ENCODE data around the gene PPP1R16B.

PPP1R16B gene

DNA sequence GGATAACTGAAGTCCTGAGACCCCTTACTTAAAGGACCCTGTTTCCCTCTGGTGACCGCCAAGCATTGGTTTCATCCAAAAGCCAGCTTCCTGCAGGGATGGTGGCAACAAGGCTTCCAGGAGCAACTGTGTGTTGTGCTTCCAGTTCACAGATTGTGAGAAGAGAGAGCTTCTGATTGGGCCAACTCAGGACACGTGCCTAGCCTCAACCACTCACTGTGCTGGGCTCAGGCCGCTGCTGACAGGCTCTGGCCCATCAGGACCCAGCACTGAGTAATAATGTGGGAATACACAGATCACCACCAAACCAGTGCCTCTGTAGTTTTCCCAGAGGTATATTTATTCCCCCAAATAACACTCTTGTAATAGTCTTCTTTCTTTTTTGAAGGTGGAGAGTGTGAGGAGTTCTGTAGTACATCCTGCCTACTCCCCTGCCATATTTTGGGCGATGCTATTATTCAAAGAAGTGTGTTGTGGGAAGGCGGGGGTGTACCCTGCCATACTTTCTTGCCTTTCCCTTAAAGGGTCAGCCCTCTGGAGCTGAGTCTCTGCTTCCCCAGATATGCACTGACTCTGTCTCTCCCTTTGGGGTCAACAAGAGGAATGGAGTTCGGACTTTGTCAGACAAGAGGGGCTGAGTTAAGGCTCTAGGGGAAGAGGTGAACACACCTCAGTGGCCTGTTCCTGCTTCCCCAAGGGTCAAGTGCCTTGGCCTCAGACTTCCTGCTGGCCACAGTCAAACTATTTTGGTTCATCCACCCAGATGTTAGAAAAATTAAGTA is 23.2 kb downstream of the PPP1R16B start:
- no peak for DNase-seq

DNA sequence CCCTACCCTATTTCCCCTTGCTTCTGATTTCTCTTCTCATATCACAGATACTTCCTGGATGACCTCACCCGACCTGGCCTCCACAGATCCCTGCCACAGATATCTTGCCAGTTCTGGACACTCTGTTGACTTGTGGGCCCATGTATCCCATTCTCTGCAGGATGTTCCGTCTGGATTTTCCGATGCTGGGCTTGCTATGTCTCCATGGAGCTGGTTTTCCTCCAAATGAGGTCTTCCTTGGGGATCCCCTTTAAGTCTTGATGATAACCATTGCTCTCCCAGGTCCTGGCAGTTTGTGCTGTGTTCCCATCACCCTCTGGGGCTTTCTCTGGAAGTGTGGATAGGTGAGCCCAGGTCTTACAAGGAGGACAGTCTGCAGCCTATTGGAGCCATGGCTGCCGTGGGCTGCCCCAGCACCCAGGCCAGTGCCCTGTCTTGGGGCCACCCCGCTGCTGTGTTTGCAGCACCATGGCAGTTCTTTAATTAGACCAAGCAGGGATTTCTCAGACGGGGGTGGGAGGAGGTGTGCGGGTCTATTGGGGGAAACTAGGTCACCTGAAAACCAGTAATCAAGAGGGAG is 23.9 kb downstream of the PPP1R16B start:
- DNase-seq, result no peak

DNA sequence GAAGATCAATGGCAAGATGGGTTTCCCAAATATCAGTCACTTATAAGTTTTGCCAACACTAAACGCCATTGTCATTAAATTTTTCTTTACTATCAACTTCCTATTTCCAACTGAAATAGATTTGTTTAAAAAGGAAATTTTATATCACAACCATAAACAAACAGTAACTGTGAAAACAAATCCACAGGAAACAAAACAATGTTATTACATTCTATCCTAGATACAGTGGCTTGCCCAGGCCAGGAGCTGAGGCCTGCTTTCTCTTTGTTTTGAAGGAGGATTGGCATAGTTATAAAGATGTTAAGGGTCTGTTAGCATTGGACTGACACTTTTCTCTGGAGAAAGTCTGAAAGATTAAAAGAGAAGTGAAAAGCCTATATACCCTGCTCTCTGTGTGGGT is 24.9 kb downstream of the PPP1R16B start:
- DNase-seq, result no peak

DNA sequence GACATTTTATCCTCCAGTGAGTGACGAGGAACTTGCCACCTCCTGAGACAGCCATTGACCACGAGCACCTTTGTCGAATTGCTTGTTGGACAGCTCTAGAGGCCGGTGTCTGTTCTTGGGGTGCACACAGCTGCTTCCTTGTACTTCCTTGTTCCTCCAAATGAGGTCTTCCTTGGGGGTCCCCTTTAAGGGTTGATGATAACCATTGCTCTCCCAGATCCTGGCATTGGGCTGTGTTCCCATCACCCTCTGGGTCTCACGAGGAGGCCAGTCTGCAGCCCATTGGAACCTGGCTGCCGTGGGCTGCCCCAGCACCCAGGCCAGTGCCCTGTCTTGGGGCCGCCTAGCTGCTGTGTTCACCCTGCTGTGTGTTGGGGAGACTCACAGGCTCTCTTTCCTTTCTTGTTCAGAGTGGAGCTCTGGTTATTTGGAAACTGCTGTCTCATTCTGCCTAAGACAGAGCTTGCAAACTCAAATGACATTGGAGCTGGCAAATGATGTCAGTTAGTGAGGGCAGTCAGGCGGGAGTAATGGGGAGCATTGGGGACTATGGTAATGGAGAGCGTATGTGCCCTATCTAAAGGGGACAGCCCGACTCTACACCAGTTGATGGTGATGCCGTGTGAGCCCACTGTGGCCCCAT is 25.7 kb downstream of the PPP1R16B start:
- no peak for DNase-seq

DNA sequence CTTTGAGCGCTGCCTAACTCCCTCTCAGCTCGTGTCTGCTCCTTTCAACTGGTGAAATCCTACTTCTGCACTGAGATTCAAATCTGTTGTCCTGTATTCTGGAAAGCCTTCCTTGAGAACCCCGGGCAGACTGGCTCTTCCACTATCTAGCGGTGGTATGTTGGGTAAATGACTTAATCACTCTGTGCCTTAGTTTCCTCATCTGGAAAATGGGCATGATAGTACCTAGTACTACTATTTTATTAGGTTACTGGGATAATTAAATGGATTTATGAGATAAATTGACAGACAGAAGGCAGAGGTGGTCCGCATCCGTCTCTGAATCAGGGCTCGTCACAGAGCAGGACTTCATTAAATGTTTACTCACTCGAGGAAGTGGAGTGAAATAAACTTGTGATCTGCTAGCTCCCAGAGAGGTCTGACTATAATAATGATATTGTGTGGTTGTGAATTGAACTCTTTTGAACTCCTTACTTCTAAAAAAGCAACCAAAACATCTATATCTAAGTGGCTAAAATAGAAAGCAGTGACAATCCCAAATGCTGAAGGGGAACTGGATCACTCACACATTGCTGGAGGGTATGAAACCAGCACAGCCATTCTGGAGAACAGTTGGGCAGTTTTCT is 26.6 kb downstream of the PPP1R16B start:
- DNase-seq, result no peak

DNA sequence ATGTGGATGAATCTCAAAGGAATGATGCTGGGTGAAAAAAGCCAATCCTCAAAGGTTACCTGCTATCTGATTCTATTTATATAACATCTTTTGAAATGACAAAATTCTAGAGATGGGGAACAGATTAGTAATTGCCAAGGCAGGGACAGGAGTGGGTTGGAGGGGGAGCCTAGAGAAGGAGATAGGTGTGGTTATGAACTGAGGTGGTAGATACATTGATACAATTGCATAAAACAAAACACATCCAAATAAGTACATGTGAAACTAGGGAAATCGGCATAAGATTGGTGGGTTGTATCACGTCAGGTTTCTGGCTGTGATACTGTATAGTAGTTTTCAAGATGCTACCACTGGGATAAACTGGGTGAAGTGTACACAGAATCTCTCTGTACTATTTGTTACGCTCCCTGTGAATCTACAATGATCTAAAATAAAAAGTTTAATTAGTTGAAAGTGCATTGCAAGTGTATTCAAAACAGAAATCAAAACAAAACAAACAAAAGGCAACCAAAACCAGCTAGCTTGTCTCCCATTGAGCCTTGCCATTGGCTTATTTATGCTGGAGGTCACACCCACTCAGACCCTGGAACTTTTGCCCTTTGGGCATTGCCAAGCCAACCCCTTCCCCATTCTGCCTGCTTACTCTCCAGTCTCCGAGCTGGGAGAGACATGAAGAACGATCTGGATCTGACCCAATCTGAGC is 27.8 kb downstream of the PPP1R16B start:
- DNase-seq, result no peak

DNA sequence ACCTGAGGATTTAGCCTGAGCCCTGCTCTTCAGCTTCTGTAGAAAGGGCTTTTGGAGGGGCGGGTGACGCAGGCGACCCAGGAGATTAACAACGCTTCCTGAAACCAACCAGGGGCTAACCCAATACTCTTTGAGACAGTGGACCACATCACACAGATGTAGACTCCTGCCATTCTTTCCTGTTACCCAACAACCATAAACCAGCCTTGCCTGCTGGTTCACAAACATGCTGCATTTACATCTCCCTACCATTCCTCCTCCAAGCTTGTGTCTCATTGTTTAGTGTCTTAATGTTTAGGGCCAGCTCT is 28.3 kb downstream of the PPP1R16B start:
- no peak for DNase-seq

DNA sequence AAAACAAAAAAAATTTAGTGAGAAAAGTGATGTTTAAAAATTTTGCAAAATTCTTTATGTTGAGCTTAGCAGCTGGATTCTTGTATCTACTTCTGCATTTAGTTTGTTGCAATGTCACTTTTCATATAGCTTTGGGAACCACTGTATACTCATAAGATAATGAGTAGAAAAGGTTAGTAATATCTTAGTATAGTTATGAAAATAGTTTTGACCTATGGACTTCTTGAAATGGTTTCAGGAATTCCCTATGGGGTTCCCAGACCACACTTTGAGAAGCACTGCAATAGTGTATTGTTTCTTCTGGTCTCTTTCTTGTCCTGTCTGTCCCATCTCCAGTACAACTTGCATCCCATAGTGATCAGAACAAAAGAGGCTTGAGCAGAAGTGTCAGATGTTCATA is 29.4 kb downstream of the PPP1R16B start:
- no peak for DNase-seq

DNA sequence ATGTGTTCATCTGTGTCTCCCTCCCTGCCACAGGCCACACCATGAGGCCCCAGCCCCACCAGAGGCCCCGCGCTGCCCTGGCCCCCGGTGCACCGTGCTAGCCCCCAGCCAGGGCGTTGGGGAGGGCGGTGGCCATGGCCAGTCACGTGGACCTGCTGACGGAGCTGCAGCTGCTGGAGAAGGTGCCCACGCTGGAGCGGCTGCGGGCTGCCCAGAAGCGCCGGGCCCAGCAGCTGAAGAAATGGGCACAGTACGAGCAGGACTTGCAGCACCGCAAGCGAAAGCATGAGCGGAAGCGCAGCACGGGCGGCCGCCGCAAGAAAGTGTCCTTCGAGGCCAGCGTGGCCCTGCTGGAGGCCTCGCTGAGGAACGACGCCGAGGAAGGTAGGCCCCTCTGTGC is 30.3 kb downstream of the PPP1R16B start:
- no peak for DNase-seq

DNA sequence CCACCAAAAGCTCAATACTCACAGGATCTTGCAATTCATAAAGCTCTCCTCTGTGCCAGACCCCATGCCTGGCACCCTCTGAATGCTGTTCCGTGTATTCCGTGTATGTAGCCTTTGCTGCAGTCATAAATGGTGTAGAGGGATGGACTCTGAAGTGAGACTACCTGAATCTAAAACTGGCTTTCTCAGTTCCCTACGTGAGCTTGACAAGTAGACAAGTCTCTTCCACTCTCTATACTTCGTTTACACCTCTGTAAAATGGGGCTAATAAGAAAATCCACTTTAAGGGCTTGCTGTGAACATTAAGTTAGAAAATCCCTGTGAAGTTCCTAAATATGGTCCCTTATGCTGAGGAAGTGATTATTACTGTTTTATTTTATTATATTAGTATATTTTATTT is 31.5 kb downstream of the PPP1R16B start:
- DNase-seq, result no peak

DNA sequence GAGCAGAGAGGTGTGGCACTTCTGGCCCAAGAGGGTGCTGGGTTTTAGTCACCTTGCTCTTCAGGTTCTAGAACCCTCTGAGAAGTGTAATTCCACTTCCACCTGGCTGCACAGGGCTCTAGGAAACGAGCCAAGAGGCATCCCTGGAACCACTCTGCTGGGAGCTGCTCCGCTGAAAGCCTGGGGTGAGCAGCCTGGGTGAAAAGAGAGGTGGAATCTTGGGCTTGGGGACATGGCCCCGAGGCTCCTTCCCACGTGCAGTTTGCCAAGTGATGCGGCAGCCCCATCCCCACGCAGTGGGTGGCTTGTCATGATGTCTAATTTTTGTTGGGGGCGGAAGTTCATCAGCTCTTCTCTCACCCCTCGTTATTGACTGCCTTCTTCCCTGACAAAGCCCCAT is 32.8 kb downstream of the PPP1R16B start:
- DNase-seq, result no peak

DNA sequence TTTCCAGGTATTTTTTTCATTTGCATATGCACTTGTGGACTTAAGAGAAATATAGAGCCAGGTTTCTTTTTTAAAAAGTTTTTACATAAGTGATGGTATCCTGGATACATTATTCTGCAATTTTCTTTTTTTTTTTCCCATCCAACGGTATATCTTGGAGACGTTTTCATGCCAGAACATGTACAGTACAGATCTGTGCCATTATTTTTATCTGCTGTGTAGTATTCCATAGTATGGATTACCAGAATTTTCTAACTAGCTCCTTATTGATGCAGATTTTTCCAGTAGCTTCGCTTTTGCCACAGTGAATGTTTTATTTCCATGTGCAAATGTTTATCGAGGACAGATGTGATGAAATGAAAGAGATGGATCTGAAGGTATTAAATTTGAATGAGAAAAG is 34.1 kb downstream of the PPP1R16B start:
- no peak for DNase-seq

DNA sequence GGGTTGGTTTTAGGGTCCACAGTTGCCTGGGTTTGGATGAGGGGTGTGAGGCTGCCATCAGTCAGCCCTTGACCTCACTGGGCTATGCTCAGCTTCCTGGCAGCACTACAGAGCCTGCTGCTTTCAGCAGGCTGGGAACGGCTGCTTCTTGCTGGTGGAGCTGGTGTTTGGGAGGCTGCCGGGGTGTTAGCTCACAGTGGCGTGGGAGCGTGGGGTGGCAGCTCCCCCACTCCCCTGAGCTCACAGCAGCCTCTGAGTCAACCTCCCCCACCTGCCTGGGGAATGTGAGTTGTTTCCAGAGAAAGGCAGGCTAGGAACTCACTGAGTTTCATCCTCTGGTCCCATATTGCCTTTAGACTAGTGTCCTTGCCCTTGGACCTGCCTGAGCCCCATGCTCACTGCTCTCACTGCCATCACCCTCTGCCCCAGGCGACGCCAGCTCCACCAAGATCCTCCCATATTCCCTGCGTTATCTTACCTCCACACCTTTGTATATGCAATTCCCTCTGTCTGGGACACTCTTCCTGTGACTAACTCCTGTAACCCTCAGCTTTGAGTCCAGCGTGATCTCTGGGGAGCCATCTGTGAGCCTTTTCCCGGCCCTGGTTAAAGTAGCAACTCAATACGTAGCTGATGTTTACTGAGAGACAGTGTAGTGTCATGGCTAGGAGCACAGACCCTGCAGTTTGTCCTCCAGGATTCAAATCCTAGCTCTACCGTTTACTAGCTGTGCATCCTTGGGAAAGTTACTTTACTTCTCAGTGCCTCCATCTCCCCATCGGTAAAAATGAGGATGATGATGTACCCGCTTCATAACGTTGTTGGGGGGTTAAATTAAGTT is 34.8 kb downstream of the PPP1R16B start:
- peak in 1 of 2 donors; percentile 34 for DNase-seq

DNA sequence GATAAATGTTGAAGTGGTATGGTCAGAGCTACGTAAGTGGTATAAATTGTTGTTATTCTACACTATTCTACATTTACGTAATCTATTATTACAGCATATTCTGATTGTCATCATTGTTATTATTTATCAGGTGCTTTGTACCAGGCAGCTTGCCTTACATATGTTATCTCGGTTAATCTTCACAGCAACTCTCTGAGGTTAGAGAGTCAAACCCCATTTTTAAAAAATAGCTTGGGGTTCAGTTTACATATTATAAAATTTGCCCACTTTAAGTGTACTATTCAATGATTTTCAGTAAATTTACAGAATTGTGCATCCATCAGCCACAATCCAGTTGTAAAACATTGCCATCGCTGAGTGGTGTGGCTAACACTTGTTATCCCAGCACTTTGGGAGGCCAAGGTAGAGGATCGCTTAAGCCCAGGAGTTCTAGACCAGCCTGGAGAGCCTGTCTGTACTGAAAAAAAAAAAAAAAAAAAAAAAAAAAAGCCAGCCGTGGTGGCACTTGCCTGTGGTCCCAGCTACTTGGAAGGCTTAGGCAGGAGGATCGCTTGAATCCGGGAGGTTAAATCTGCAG is 35.5 kb downstream of the PPP1R16B start:
- no peak for DNase-seq

DNA sequence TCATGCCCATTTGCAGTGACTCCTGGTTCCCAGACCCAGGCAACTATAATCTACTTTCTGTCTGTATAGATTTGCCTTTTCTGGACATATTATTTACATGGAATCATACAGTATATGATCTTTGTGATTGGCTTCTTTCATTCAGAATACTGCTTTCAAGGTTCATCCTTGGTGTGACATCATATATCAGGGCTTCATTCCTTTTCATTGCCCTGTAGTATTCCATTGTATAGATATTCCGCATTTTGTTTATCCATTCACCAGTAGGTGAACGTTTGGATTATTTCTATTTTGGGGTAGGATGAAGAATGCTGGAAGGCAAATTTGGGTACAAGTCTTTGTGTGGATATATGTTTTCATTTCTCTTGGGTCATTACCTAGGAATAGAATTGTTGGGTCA is 36.1 kb downstream of the PPP1R16B start:
- DNase-seq, result no peak

DNA sequence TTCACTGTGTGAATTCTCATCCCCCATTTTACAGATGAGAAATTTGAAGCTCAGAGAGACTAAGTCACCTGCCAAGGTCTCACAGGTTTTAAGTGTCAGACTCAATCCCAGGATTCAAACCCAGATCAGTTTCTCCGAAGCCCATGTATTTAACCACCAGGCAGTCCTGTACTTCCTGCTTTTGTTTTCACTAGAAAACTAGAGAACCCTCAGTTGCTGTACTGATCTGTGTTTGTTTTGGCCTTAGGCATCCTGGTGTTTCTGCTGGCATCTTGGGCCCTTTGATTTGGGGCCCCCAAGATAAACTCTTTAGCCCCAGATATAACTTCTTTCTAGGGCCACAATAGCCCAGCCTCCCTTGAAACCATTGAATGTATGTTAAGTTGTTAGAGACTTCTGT is 36.5 kb downstream of the PPP1R16B start:
- no peak for DNase-seq

DNA sequence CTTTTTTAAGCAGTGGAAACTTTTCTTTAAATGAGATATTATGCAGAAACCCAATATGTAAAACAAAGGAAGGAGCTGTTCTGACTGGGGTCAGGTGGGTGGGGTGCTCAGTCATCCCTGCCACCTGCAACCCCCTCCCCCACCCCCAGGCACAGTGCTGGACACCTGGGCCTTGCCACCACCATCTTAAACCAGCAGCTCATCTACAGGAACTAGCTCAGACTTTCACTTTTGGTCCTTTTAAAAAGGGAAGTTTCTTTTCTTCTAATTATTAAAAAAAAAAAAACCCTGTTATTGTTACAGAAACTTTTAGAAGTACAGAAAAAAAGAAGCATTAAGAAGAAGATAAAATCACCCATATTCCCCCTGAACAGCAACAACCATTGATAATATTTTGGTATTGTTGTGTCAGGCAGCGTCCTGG is 37.1 kb downstream of the PPP1R16B start:
- DNase-seq, result peak; percentile 58

DNA sequence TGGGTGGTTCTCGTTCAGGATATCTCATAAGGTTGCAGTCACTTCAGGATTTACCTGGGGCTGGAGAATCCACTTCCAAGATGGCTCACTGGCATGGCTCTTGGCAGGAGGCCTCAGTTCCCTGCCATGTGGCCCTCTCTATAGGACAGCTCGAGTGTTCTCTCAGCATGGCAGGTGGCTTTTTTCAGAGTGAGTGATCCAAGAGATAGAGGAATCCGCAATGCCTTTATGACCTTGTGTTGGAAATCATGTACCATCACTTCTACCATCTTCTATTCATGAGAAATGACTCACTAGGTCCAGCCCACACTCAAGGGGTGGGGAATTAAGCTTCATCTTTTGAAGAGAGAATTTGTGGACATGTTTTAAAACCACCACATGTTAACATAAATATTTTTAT is 37.8 kb downstream of the PPP1R16B start:
- peak; percentile 37 to 48 for DNase-seq

DNA sequence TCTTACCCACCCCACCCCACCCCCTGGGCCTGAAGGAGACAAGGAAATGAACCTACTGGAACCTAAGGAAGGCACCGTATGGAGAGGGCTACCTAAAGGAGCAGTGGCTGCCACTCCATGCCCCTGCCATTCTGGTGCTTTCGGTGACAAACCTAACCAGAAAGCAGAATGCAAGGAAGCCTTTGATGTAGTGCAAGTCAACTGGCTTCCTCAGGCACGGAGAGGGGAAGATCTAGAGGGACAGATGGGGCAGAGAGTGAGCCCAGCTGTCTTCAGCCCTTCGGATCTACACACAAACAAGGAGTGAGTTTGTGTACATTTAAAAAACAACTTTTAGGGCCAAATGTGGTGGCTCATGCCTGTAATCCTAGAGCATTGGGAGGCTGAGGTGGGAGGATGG is 39.5 kb downstream of the PPP1R16B start:
- DNase-seq, result no peak

DNA sequence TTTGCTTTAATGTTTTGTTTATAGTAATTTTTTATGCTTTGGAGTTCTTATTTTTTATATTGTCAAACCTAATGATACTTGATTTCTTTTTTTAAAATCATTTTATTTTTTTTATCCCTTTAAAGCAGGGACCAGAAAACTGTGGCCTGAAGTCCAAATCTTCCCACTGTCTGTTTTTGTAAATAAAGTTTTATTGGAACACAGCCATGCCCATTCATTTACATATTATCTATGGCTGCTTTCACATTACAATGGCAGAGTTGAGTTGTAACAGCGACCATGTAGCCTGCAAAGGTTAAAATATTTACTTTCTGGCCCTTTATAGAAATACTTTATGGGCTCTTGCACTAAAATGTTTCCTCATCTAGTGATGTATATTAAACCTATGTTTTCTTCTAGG is 42.3 kb downstream of the PPP1R16B start:
- DNase-seq, result no peak

DNA sequence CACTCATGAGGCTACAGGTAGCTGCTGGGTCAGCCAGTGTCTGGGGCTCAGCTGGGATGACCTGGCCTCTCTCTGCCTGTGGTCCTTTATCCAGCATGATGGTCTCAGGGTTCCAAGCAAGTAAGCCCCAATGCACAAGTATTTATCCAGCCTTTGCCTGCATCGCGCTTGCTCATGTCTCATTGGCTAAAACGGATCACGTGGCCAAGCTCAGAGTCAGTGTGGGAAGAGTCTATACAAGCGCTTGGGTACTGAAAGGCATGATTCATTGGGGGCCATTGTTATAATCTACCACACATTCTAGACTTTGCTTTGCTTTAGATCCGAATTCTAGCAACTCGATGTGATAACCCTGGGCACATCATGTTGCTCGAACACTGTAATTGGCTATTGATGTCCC is 48.3 kb downstream of the PPP1R16B start:
- DNase-seq, result no peak

DNA sequence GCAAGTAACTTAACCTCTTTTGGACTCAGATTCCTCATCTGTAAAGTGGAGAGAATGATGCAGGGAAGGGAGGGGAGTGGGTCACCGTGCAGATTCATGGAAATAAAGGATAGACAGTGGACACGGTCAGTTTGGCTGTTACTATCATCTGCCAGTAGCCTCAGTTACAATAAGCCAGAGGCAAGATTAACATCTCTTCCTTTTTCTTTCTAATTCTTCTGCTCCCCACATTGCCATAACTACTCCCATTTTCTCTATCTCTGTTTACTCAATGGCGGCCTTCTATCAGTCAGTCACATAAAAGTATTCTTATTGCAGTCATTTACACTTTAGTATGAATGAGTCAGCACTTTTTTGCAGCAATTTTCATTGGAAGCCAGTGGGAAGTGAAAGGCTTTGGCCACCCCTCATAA is 49.2 kb downstream of the PPP1R16B start:
- no peak for DNase-seq

Measured in stimulated activated CD4-positive, alpha-beta T cell treated with anti-CD3 and anti-CD28 coated beads, Interleukin-2, amount 100 ng/mL, for 48 hours (primary cell).